HL-60/S4 treated with retinoic acid at 250 ng/mL for 4 days and 3 days (cell line): ENCODE results near the gene NDUFAF8.

Source experiments
- in situ Hi-C: fragments of 300-500 bp; cut with MboI; formaldehyde crosslinking; loops from 2 replicates; pipeline ENCODE4 v1.7.0; 2022; ENCODE audit warnings: low sequenced_read_pairs

Gene NDUFAF8

DNA sequence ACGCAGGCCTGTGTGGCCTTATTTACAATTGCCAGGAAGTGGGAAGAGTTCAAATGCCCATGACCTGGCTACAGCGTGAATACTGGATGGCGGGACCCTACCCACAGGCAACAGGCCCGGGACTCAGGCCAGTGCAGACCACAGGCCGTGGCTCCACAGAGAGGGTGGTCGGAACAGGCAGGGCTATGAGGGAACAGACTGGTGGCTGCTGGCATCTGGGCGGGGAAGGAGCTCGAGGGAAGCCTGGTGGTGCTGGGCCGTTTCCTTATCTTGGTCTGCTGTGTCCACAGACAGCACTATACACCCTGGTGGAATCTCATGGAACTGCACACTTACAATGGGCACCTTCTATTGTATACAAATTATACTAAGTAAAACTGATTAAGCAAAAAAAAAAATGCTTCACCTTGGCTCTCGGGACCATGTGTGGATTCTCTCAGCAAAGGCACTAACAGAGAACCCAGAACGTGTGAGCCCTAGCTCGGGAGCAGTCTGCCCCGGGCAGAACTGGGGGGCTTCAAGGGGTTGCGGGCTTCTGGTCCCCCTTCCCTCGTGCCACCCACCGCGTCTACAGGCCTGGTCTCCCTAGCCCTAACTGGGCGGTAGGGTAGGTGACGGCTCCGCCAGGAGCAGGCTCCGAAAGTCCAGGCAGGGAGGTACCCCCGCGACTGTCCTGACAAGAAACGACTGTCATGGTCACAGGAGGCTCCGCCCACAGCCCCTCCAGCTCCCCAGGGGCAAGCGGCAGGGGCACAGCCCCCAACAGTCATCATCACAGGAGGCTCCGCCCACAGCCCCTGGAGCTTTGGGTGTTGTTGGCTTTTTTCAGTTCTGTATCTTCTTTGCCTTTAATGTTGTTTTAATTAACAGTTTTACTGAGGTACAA, 38.2 kb upstream of the NDUFAF8 start:
- in situ Hi-C loops: no loop called here

DNA sequence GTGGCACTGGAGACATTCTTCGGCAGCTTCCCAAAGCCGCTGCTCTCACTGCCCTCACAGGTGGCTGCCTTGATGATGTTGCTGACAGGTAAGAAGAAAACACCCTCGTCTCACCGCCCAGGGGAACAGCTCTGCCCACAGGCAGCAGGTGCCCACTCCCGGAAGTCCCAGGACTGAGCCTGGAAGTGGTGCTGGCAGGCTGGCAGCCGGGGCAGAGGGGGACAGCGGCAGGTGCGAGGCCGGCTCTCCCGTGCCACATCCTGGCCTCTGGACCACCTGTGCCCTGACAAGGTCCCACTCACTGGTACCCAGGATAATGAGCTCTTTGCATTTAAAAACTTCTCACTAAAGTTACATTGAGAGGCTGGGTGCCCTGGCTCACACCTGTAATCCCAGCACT, 36.8 kb upstream of the NDUFAF8 start:
- in situ Hi-C loops: no loop called here

DNA sequence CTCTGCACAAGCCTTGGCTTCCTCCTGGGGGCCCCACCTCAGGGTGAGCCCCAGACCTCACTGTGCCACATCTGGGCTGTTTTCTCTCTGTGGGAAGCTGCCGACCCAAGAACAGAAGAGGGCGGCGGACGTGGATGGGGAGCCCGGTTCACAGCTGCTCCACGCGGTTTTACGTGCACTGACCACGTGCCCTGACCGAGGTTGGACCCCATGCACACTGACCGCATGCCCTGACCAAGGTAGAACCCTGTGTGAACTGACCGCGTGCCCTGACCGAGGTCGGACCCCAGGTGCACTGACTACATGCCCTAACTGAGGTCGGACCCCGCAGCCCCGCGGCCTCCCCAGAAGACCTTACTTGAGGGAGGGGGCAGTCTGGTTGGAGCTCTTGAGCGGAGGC, 36.0 kb upstream of the NDUFAF8 start:
- in situ Hi-C loops: no loop called here

DNA sequence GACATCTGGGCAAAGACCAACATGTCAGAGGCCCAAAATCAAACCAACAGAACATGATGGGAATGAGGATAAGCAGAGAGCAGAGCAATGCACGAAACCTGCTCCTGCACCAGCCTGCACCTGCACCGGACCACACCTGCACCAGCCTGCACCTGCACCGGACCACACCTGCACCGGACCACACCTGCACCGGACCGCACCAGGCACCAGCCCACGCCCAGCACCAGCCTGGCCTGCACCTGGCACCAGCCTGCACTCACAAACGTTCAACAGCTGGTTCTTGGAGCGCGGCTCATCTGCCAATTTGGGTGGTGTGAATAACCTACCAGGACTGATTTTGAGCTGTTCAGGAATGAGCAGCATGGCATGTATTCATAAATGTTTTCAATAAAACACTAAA, 34.5 kb upstream of the NDUFAF8 start:
- in situ Hi-C loops: no loop called here

DNA sequence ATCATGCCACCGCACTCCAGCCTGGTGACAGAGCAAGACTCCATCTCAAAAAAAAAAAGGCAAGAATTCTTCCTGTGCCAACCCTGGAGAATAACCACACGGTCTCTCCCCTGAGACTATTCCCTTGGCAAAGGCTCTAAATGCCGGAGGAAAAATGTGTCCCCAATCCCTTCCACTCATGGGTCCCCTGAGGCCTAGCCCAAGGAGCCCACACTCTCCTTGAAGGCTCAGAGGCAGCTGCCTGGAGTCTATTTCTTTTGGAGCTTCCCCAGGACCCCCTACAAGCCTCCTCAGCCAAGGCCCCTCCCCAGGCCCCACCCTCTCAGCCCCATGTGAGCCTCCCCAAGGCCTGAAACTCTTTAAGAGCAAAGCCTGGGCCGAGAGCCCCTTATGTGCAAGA, 33.0 kb upstream of the NDUFAF8 start:
- in situ Hi-C loops: no loop called here

DNA sequence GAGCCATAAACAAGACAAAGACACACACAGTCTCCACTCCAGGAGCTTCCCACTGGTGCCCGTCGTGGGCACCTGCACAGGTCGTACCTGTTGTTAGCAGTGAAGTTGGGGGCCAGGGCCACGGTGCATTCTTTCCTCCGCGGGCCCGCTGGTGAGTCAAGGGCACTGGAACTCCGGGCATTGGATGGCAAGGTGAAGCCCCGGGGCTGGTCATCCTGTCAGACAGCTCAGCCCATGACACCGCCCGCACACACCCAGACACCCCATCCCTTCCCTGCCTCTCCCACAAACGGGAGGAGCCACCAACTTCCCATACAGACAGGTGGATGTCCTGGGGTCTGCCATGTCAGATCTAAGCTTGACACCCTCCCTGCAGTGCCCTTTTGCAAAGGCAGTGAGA, 32.5 kb upstream of the NDUFAF8 start:
- in situ Hi-C loops: no loop called here

DNA sequence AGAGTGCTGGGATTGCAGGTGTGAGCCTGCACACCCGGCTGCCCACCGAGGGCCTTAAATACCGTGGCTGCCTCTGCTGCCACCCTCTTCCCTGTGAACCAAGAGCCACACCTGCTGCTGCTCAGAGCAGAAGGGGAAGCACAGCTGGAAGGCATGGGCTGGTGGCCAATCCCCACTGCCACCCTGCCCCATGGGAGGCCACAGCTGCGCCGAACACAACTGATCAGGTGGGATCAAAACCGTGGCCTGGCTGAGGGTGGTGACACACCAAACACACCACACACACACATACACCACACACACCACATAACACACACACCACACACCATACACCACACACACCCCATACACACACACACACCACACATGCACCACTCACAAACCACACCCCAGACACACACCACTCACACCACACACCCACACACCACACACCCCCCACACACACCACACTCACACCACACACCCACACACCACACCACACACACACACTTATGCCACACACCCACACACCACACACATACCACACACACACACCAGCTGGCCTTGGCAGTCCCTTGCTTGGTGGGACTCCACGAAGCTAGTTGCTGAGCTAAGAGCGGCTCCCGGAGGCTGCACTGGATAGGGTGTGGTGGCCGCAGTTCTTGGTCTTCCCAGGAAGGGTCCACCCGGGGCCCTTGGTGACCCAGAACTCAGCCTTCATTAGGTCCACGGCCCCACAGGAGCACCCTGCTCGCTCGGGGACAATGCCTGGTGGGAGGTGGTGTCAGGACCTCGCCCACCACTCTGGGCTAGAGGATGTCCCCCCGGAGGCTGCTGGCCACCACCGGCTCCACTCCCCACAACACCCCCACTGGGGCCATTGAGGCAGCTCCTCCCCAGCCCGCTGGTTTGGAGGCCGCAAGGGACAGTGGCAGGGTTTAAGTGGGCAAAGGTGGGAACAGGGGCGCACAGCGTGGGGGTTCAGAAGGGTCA, 31.2 kb upstream of the NDUFAF8 start:
- in situ Hi-C loops: no loop called here

DNA sequence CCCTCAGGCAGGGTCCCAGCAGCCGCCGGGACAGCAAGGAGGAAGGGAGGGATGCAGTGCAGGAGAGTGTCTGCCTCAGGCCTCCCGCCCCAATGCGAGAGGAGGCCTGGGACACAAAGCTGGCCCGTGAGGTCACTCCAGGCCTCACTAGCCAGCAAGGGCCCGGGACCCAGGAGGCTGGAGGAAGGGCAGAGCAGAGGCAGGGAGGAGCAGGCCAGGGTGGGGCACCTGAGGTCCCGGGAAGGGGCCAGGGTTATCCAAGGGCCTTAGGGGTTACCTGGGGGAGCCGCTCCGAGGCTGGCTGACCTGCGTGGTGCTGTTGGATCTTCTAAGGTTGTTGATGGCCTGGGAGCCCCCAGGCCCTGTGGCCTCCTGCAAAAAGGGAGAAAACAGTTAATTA, 30.5 kb upstream of the NDUFAF8 start:
- in situ Hi-C loops: no loop called here

DNA sequence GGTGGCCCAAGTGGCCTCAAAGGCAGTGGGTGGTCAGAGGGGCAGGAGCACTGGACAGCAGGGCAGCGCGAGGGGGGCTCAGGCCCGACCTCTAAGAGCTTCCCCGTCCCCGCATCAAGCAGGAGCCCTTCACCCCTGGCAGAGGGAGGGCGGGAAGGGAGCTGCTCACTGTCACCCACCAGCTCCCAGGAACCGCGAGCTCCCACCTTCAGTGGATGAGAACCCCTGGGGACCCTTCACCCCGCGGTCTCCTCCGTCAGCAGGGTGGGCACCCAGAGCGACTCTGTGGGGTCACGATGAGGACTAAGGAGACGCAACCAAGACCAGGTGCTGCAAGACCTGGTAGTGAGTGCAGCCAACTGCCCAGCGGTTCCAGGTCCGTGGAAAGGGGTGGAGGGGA, 30.0 kb upstream of the NDUFAF8 start:
- in situ Hi-C loops: no loop called here

DNA sequence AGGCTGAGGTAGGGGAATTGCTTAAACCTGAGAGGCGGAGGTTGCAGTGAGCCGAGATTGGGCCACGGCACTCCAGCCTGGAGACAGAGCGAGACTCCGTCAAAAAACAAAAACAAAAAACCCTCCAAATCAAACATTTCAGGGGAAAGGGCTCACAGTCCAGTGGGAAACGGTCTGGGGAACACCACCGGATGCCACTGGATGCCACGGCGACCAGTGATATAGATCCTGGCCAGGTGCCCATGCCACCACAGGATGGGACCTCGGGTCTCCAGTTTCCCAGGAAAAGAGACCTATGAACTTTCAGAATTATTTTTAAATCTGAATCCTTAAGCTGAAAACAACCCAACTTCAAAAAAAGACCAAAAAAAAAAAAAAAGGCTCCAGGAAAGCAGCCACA, 28.7 kb upstream of the NDUFAF8 start:
- in situ Hi-C loops: no loop called here

DNA sequence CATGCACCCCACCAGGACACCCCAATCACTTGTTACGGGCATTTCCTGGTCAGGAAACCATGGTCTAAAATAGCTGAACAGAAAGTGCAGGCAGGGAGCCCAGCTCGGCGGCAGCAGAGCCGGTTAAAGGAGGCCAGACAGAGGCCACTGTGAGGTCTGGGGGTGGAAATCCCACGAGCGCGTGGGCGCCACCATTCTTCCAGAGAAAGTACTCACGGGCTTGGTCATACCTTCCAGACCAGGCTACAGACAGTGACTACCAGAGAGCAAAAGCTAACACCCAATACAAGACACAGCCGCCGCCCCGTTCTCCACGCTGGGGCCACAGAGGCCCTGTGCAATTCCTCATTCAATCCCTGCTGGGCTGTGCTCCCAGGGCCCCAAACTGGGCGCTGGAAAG, 28.2 kb upstream of the NDUFAF8 start:
- in situ Hi-C loops: no loop called here

DNA sequence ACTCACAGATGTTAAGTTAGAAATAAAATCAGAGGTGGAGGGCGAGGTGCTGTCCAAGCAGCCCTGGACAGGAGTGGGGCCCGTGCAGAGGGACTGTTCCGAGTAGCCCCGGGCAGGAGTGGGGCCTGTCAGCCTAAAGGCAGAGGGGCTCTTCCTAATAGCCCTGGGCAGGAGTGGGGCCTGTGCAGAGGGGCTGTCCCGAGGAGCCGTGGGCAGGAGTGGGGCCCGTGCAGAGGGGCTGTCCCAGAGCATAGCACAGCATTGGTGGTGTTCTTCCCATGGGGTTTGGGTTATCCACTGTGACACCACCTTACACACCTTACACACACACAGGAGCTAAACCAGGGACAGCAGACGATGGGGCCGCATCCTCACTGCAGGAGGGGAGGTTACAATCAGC, 26.8 kb upstream of the NDUFAF8 start:
- in situ Hi-C loops: no loop called here

DNA sequence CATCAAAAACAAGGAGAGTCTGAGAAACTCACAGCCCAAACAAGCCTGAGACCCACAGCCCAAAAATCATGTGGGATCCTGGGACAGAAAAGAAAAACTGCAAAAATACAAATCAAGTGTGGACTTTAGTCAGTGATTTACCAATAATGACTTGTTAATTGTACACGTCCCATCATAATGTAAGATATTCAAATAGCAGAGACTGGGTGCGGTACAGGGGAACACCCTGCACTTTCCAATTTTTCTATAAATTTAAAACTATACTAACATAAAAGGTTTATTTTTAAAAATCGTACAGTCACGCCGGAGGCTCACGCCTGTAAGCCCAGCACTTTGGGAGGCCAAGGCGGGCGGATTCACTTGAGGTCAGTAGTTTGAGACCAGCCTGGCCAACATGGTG, 25.1 kb upstream of the NDUFAF8 start:
- in situ Hi-C loops: no loop called here

DNA sequence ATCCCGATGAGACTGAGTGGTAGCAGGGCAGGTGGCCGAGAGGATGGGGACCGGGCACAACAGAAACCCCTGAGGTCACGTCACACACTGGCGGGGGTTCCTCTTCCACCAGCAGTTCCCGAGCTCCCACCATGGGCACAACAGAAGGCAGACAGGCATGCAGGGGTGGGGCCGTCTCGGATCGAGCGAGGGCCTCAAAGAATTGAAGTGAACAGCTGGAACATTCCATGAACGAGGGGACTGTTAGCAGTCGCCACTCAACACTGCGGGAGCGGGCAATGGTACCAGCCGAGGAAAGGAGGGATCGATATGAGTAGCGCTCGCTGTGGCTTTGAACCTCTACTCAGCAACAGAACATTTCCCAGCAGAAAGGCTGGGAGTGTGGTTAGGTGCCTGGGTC, 21.6 kb upstream of the NDUFAF8 start:
- in situ Hi-C loops: no loop called here

DNA sequence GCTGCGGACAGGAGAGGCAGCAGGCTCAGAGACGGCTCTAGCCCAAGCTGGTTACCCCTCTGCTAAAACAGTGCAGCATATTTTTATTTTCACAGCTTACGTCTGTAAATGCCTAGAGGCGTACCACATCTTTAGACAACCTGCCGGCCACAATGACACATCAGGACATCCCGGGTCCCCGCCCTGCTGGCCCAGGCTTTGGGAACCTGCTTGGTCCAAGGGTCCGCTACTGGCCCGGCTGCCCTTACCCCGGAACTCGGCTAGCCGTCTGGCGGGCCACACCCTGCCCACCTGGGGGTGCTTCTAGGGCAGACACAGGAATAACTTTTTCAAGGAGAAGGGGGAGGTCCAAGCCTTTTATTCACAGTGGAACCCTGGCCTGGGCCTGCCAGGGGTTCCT, 20.7 kb upstream of the NDUFAF8 start:
- in situ Hi-C loops: no loop called here

DNA sequence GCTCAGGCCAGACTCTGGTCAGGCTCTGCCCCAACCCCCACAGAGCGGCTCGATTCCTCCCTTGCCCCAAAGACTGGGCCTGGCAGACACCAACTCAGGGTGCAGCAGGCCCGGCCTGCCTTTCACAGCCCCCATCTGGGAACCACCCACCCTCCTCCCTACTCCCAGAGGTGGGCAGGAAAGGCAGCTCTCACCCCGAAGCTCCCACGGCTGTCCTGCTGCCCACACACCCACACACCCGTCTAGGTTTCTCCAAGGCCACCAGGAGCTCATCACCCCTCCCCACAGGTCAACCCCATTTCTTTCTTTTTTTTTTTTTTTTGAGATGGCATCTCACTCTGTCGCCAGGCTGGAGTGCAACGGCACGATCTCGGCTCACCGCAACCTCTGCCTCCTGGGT, 20.1 kb upstream of the NDUFAF8 start:
- in situ Hi-C loops: no loop called here

DNA sequence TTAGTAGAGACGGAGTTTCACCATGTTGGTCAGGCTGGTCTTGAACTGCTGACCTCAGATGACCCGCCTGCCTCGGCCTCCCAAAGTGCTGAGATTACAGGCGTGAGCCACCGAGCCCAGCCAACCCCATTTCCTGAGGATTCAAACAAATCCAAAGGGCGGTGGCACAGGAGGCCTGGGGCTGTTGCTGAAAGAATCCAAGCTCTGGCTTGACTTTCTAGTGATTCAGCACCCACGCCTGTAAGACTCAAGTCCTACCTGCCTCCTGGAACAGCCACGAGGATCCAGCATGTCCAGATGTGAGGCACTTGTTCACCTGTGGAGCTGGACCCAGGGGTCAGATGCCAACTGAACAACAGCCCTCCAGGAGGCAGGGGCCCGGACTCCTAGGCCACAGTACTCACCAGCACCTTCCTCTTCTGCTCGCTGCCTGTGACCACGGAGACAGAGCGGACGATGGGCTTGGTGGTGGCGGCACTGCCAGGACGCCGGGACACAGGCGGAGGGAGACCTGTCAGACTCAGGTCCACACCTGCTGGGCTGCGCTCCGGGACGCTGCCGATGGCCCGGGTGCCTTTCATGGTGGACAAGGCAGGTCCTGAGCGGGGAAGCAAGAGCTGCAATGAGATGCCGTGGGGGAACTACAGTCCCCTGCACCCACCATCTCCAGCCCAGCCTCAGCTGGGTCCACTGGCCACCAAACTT, 19.5 kb upstream of the NDUFAF8 start:
- in situ Hi-C loops: no loop called here

DNA sequence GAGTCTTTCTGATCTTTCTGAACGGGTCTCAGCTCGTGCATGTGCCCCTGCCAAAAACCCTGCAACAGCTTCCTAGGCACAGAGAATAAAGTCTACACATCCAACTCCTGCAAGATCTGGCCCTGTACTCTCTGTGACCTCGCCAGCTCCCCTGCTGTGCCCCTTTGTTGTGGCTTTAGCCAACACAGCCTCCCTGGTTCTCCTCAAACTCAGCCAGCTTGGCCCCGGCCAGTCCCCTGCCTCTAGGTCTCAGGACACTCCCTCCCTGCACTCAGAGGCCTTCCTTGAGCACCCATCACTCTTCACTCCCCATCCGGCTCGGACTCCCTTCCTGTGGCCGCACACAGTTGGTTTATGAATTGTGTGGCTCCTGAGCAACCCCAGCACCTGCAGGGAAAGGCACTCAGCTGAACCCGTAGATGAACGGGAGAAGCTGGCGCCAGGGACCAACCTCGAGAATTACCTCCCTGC, 17.7 kb upstream of the NDUFAF8 start:
- in situ Hi-C loops: no loop called here

DNA sequence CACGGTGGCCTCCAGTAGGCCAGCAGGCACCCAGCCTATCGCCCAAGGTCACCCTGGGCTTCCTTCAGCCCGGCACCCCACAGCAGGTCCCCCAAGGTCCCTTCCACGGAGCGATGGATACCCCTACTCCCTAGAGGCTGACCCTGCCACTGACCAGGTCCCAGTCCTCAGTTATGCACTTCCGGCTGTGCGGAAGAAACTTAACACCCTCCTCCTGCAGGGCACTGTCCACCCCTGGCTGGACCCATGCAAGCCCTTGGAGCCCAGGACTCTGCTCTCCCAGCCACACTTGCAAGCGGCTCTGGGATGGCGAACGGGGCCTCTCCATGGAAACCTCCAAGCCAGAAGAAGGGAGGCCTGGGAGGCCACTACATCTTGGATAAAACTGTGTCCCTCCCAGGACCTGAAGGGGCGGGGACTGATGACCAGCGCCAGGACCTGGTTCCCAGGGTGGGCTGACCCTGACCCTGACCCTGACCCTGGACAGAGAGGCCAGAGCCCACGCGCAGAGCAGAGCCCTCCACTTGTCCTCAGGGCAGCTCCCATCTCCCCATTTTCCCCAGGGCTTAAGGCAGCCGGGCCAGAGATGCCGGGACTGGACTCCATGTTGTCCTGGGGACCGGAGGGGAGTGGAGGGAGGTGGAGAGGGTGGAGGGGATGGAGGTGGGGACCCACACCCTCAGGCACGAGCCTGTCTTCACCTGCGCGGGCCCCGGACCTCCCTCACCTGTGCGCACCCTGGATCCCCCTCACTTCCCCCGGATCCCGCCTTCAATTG, 17.1 kb upstream of the NDUFAF8 start:
- in situ Hi-C loops: no loop called here

DNA sequence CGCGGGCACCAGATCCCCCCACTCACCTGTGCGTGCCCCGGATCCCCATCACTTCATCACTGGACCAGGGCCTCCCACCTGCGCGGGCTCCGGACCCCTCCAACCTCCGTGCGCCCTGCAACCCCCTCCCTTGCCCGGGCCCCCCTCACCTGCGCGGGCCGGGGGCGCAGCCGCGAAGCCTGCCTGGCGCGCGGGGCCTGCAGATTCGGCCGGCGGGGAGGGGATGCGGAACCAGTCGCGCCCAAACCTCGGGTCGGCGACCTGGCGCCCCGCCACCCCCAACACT, 16.6 kb upstream of the NDUFAF8 start:
- in situ Hi-C loops: no loop called here
